ENCODE measurements around the gene COBL. TPM values are rescaled to one million over a fixed set of nuclear protein-coding genes. Genes with fewer than 3 reads are reported as not detected.

The COBL gene
- total and polyA plus RNA-seq, 2 experiments from 2014 or later, result not detected

DNA sequence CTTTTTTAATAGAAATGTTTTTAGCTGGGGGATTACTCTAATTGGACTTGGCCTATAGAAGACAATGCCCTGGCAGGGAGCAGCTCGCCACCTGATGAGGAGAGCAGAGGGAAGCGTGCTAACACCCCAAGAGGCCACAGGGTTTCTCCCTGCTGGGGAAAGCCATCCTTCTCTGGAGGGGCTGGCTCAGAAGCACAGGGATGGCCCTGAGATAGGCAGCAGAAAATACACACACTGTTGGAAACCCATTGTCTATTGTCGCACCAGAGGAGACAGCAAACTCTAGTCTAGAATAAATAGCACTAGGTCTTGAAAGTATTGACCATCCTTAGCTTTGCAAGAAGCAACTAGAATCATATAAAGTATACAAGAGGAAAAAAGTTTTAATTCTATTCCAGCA is 5.4 kb downstream of the COBL start:
- Histone ChIP-seq H3K27me3 (replicated peaks; ENCODE audit: insufficient read depth) (peaks cover 45% of the 10 kb centered on the region), H3K36me3 (ENCODE audit: low read depth) (no peaks in the 10 kb centered on the region), H3K4me3 (no peak overlapping the region), H4K20me1 (ENCODE audit: insufficient read depth) (no peaks in the 10 kb centered on the region), H3K79me2 (ENCODE audit: insufficient read depth) (no peaks in the 10 kb centered on the region), H3K9me2 (ENCODE audit: insufficient read depth) (no peaks in the 10 kb centered on the region), H3K4me1 (ENCODE audit: insufficient read depth) (no peaks in the 10 kb centered on the region), H3K4me2 (ENCODE audit: unreplicated experiment) (no peak overlapping the region), H3K9me3 (ENCODE audit: low read depth) (no peaks in the 10 kb centered on the region), H3F3A (ENCODE audit: insufficient read depth) (no peaks in the 10 kb centered on the region), H3K27ac (no peak overlapping the region), H3K9ac (no peak overlapping the region), H2AFZ (no peak overlapping the region)
- DNase-seq, result no peak
- in situ Hi-C loops (cut with MboI), result no loop called here
- no peak for TF ChIP-seq EZH2 (IDR thresholded peaks at IDR 0.05; ENCODE audit: insufficient read depth, poor library complexity, severe bottlenecking)
- 40 to 41% methylated on average over 3 of the region's 3 CpGs for WGBS, 2 experiments (ENCODE audit: low coverage in 1 of 2, low lambda C conversion rate in 2 of 2, missing lambda C conversion rate in 2 of 2)

DNA sequence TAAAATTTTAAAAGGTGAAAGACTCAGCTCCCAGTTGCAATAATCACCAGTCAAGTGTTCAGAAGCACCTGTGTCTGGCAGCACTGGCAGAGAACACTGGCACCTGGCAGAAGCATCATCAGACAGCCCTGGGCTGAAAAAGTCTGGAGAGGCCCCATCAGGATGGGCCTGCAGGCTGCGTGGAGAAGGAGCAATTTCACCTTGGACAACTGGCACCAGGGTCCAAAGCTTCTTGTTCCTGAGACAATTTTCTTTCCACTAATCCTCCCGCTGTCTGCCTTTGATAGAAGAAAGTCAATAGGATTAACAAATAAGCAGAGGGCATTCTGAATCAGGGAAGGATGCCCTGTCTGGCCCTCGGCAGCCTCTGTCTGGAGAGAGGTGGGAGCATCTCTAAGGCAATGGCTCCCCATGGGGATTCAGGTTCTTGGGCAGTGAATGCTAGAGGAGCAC is 6.5 kb downstream of the COBL start:
- DNase-seq, result no peak
- no peaks in the 10 kb centered on the region for H3K79me2 ChIP-seq (ENCODE audit: insufficient read depth)
- no peaks in the 10 kb centered on the region for H3K36me3 ChIP-seq (ENCODE audit: low read depth)
- H3K4me2 ChIP-seq (ENCODE audit: unreplicated experiment), result no peak overlapping the region
- no peak overlapping the region for H3K9ac ChIP-seq
- TF ChIP-seq EZH2phosphoT487 (IDR thresholded peaks at IDR 0.05; ENCODE audit: insufficient read depth, low read depth) (no peak), EZH2 (IDR thresholded peaks at IDR 0.05; ENCODE audit: insufficient read depth, poor library complexity, severe bottlenecking) (no peak)
- in situ Hi-C loops (cut with MboI), result no loop called here
- WGBS, 2 experiments (ENCODE audit: low coverage in 1 of 2, low lambda C conversion rate in 2 of 2, missing lambda C conversion rate in 2 of 2), result 7 to 12% methylated on average over 3 of the region's 3 CpGs
- no peak overlapping the region for H2AFZ ChIP-seq
- H3K4me1 ChIP-seq (ENCODE audit: insufficient read depth), result no peaks in the 10 kb centered on the region
- no peaks in the 10 kb centered on the region for H3K9me2 ChIP-seq (ENCODE audit: insufficient read depth)
- H3K27ac ChIP-seq, result no peak overlapping the region
- H4K20me1 ChIP-seq (ENCODE audit: insufficient read depth), result no peaks in the 10 kb centered on the region
- H3K4me3 ChIP-seq, result no peak overlapping the region
- H3K9me3 ChIP-seq (ENCODE audit: low read depth), result no peaks in the 10 kb centered on the region
- H3F3A ChIP-seq (ENCODE audit: insufficient read depth), result no peaks in the 10 kb centered on the region
- peaks cover 35% of the 10 kb centered on the region for H3K27me3 ChIP-seq (replicated peaks; ENCODE audit: insufficient read depth)

GRCh38 chr7:51309361-51310130 is 7.1 kb downstream of the COBL start:
- H4K20me1 ChIP-seq (ENCODE audit: insufficient read depth), result no peaks in the 10 kb centered on the region
- no peaks in the 10 kb centered on the region for H3K9me3 ChIP-seq (ENCODE audit: low read depth)
- no peaks in the 10 kb centered on the region for H3K36me3 ChIP-seq (ENCODE audit: low read depth)
- H3F3A ChIP-seq (ENCODE audit: insufficient read depth), result no peaks in the 10 kb centered on the region
- in situ Hi-C loops (cut with MboI), result no loop called here
- TF ChIP-seq EZH2phosphoT487 (IDR thresholded peaks at IDR 0.05; ENCODE audit: insufficient read depth, low read depth) (no peak), EZH2 (IDR thresholded peaks at IDR 0.05; ENCODE audit: insufficient read depth, poor library complexity, severe bottlenecking) (no peak)
- H3K4me2 ChIP-seq (ENCODE audit: unreplicated experiment), result no peak overlapping the region
- WGBS, 2 experiments (ENCODE audit: low coverage in 1 of 2, low lambda C conversion rate in 2 of 2, missing lambda C conversion rate in 2 of 2), result 27 to 28% methylated on average over 8 of the region's 8 CpGs
- no peak overlapping the region for H3K4me3 ChIP-seq
- no peak overlapping the region for H3K9ac ChIP-seq
- H3K27me3 ChIP-seq (replicated peaks; ENCODE audit: insufficient read depth), result peaks cover 29% of the 10 kb centered on the region
- no peak for DNase-seq
- no peak overlapping the region for H3K27ac ChIP-seq
- H2AFZ ChIP-seq, result no peak overlapping the region
- H3K9me2 ChIP-seq (ENCODE audit: insufficient read depth), result no peaks in the 10 kb centered on the region
- no peaks in the 10 kb centered on the region for H3K4me1 ChIP-seq (ENCODE audit: insufficient read depth)
- H3K79me2 ChIP-seq (ENCODE audit: insufficient read depth), result no peaks in the 10 kb centered on the region

DNA sequence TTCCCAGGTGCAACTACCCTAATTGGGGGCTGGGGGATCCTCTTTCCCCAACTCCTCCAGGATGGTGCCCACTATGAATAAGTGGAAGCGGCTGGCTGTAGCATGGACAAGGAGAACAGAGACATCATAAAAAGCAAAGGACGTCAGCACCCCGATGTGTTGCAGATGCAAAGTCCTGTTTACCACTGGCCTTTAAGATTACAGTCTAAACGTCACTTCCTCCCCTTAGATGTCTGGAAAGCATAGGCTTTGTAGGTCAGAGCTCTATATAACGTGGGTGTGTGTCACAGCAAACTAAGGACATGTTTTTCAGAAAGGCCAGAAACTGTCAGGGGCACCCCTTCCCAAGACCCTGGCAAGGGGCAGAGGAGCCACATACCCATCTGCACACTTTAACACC is 7.9 kb downstream of the COBL start:
- Histone ChIP-seq H2AFZ (no peak overlapping the region), H3K27ac (no peak overlapping the region), H3F3A (ENCODE audit: insufficient read depth) (no peaks in the 10 kb centered on the region), H3K9ac (no peak overlapping the region), H3K4me2 (ENCODE audit: unreplicated experiment) (no peak overlapping the region), H3K79me2 (ENCODE audit: insufficient read depth) (no peaks in the 10 kb centered on the region), H3K4me3 (no peak overlapping the region), H3K36me3 (ENCODE audit: low read depth) (no peaks in the 10 kb centered on the region), H3K27me3 (replicated peaks; ENCODE audit: insufficient read depth) (peaks cover 24% of the 10 kb centered on the region), H3K9me3 (ENCODE audit: low read depth) (no peaks in the 10 kb centered on the region), H3K4me1 (ENCODE audit: insufficient read depth) (no peaks in the 10 kb centered on the region), H4K20me1 (ENCODE audit: insufficient read depth) (no peaks in the 10 kb centered on the region), H3K9me2 (ENCODE audit: insufficient read depth) (no peaks in the 10 kb centered on the region)
- TF ChIP-seq EZH2 (IDR thresholded peaks at IDR 0.05; ENCODE audit: insufficient read depth, poor library complexity, severe bottlenecking) (no peak), EZH2phosphoT487 (IDR thresholded peaks at IDR 0.05; ENCODE audit: insufficient read depth, low read depth) (no peak)
- WGBS, 2 experiments (ENCODE audit: low coverage in 1 of 2, low lambda C conversion rate in 2 of 2, missing lambda C conversion rate in 2 of 2), result 11 to 17% methylated on average over 5 of the region's 5 CpGs
- in situ Hi-C loops (cut with MboI), result no loop called here
- DNase-seq, result no peak

Measured in GM23248 (cell line).